Medulla oblongata (tissue), 1 donor: Measurements from ENCODE around the gene SHISA6.
"Not testable (repeated sequence)": the region's sequence is repeated elsewhere in the genome, so short reads cannot be mapped to it uniquely, and the experiment has no call there.

Experiments used
- DNase-seq: peaks from one replicate; pipeline ENCODE4 v3.0.0-alpha.2; 2015; ENCODE audit errors: extremely low spot score

SHISA6 gene

GRCh38 chr17:11264183-11264871 is 23.3 kb downstream of the SHISA6 start:
- no peak for DNase-seq

GRCh38 chr17:11267999-11268575 is 27.1 kb downstream of the SHISA6 start:
- DNase-seq: no peak

DNA sequence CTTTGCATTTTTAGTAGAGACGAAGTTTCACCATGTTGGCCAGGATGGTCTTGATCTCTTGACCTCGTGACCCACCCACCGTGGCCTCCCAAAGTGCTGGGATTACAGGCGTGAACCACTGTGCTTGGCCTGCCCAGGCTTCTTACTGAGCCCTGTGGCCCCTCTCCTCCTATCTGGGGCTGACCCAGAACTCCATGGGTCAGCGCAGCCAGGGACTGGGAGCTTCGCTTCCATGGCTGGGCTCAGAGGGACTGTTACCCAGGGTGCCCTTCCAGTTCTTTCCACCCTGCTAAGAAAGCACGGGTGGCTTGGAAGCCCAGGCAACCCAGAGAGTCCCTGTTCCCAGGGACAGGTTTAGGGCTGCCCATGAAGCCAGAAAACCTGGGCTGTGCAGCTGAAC is 28.2 kb downstream of the SHISA6 start:
- DNase-seq: no peak

DNA sequence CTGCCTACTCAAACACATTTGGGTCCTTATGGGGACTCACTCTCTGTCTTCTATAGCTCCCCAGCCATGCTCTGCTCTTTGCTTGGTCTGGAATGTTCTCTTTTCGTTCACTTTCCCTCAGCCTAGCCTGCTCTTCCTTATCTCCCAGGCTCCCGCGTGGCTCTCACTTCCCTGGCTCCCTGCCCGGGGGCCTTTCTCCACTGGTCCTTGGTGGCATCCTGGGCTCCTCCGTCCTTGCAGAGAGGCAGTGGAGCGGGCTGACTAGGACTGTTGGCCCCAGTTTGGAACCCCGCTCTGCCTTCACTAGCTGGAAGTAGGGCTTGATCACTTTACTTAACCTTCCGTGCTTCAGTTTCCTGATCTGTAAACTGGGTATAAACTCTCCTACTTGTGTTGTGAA is 31.2 kb downstream of the SHISA6 start:
- no peak for DNase-seq

DNA sequence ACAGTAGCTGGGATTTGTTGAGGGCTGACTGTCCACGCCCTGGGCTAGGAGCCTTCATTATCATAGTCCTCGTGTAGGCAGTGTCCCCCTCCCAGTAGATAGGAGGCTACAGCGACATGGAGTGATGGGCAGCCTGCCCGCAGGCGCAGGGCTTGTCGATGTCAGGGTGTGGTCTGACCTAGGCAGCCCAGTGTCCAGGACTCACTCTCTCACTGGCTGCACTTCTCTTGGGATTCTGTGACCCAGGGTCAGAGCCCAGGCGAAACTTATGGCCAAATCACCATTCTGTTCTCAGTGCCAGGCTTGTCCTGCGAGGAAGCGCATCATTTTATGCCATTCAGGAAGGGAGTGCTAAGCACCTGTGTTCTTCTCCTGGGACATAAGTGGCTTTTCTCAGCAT is 32.6 kb downstream of the SHISA6 start:
- DNase-seq: no peak

- DNase-seq: no peak
Observed at GRCh38 chr17:11274106-11274505, 33.1 kb downstream of the SHISA6 start.

DNA sequence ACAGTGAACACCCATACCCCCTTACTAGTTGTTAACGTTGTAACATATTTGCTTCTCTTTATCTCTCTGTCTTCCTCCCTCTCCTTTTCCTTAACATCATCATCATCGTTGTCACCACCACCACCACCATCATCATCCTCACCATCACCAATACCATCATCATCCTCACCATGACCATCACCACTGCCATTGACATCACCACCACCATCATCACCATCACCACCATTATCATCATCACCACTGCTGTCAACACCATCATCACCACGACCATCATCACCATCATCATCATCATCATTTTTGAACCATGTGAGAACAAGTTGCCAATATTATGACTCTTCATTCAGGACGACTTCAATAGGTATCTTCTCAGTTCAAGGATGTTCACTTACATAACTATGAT is 35.5 kb downstream of the SHISA6 start:
- no peak for DNase-seq

DNA sequence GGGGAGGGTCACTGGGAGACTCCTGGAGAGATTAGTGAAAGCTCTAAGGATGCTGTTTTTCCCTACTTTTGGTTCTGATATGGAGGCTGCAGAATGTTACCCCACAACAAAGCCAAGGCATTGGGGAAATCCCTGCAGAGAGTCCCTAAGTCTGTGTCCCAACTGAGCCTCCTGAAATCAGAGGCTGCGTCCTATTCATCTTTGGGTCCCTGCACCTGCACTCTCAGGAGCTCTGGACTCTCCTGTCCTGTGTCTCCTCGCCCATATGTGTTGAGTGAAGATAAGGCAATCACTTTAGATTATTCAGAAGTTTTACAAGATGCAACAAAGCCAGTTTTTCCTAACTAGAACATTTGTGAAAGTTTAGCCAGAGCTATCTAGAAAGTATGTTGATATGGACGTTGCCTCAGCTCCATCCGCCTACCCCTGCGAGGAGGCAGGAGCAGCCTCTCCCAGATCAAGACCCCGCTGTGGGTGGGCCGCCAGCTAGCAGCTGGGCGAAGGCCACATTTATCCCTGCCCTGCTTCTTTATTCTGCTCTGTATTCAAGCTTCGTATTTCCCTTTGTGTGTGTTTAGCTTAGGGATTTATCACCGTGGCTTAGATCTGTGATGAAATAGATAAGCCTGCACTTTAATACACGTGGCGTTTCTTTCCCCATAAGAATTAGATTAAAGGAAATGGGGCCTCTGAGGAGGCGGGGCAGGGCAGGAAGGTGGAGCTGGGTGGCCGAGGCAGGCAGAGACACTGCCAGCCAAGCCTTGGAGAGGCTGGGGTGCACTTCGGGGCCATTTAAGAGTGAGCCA is 37.4 kb downstream of the SHISA6 start:
- no peak for DNase-seq

DNA sequence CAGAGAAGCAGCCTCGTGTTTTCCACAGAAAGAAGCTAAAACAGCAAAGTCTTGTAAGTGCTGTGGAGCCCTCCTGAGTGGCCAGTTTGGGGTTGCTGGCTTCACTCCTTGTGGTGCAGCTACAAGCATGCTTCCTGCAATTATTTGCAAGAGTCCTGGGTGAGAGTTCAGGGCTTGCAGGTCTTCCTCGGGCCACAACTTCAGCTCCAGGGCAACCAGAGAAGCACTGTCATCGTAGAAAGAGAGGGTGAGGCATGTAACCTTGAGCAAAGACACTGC is 37.9 kb downstream of the SHISA6 start:
- DNase-seq: no peak

DNA sequence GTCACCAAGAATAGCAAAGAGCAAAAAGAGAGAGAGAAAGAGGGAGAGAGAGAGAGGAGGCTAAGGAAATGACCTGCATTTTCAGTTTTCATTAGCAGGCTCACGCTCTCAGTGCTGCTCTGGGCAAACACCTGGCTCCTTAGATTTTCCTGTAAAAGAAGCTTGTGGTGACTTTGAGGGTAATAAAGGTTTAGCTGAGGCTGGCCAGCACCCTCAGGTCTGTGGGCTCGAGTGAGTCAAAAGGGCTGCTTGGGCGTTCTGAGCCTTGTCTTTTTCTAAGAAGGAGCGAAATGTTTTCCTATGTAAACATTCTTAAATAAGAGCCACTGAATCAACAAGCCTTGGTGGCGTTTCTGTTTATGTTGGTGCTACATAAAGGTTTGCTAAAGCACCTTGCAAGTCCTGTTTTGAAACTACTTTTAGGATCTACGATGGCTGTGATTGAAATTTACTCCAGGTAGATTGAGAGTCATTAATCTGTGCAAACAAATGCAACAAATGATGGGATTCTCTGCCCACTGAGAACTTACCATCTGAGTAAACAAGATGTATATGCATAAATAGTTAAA is 38.8 kb downstream of the SHISA6 start:
- no peak for DNase-seq

GRCh38 chr17:11282586-11282985 is 41.6 kb downstream of the SHISA6 start:
- no peak for DNase-seq

- no peak for DNase-seq
Observed at GRCh38 chr17:11284811-11285210, 43.8 kb downstream of the SHISA6 start.

- no peak for DNase-seq
Observed at GRCh38 chr17:11285946-11286345, 44.9 kb downstream of the SHISA6 start.

GRCh38 chr17:11287791-11288190 is 46.8 kb downstream of the SHISA6 start:
- no peak for DNase-seq

DNA sequence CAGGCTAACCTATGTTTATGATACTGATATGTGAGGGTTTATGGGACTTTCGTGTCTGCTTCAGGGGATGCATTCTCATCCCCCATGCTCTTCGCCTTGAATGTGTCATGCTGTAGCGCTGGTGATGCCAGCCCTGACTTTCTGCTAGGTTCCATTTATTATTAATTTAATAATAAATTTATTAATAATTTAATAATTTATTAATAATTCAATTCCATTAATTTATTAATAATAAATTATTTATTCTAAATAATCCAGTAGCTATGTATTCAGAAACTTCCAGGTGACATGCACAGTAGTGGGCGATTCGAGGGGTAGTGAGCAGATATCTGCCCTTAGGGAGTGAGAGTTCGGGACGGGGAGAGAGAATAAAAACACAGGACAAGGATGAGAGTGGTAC is 49.8 kb downstream of the SHISA6 start:
- DNase-seq: no peak

GRCh38 chr17:11292491-11292890 is 51.5 kb downstream of the SHISA6 start:
- DNase-seq: no peak

- no peak for DNase-seq
Observed at GRCh38 chr17:11293480-11293879, 52.5 kb downstream of the SHISA6 start.

- DNase-seq: no peak
Observed at GRCh38 chr17:11294826-11295225, 53.8 kb downstream of the SHISA6 start.

DNA sequence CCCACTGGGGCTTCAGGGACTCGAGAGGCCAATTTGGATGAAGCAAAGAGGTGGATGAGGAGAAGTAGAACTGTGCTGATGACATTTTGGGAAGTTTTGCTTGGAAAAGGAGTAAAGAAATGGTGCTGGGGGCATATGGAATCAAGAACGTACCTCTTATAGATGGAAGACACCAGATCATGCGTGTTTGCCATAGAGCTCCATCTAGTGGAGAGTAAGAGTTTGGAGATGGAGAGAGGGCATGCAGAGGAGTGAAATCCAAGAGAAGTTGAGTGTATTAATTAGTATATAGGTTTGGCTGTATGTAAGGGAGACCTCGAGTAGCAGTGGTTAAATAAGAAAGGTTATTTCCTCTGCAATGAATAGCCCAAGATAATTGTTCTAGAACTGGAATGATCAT is 56.0 kb downstream of the SHISA6 start:
- DNase-seq: no peak

GRCh38 chr17:11298401-11298800 is 57.4 kb downstream of the SHISA6 start:
- DNase-seq: no peak

GRCh38 chr17:11300201-11300600 is 59.2 kb downstream of the SHISA6 start:
- no peak for DNase-seq

- peak; percentile 8 for DNase-seq
Observed at GRCh38 chr17:11300738-11301137, 59.7 kb downstream of the SHISA6 start.

GRCh38 chr17:11301874-11302273 is 60.9 kb downstream of the SHISA6 start:
- not testable (repeated sequence) for DNase-seq
